GM19467 (cell line): ENCODE measurements around the gene NCKAP5.
A peak's percentile ranks its signal among the peaks of the same experiment; 100 is the strongest.

Experiments used
- ATAC-seq: cut with Tn5 transposase; IDR thresholded peaks from one replicate; pipeline ENCODE4 v1.9.1; 2021; ENCODE audit warnings: mild to moderate bottlenecking, moderate library complexity; ENCODE audit not compliant: unreplicated experiment

Gene NCKAP5

GRCh38 chr2:132752421-132753206, 815.6 kb downstream of the NCKAP5 start:
- no peak for ATAC-seq

- ATAC-seq: no peak
Measured at GRCh38 chr2:132751836-132752235, 816.4 kb downstream of the NCKAP5 start.

- ATAC-seq: no peak
Measured at GRCh38 chr2:132750606-132751005, 817.7 kb downstream of the NCKAP5 start.

- ATAC-seq: peak; percentile 74
Measured at GRCh38 chr2:132747046-132747445, 821.2 kb downstream of the NCKAP5 start.

GRCh38 chr2:132741754-132742153, 826.5 kb downstream of the NCKAP5 start:
- ATAC-seq: no peak

GRCh38 chr2:132740081-132740720, 828.1 kb downstream of the NCKAP5 start:
- ATAC-seq: no peak

GRCh38 chr2:132738223-132738622, 830.0 kb downstream of the NCKAP5 start:
- ATAC-seq: no peak

GRCh38 chr2:132736059-132736458, 832.2 kb downstream of the NCKAP5 start:
- no peak for ATAC-seq

- ATAC-seq: no peak
Measured at GRCh38 chr2:132734961-132735360, 833.3 kb downstream of the NCKAP5 start.

- ATAC-seq: no peak
Measured at GRCh38 chr2:132733094-132733493, 835.2 kb downstream of the NCKAP5 start.

- ATAC-seq: no peak
Measured at GRCh38 chr2:132732694-132733093, 835.6 kb downstream of the NCKAP5 start.

GRCh38 chr2:132731441-132731840, 836.8 kb downstream of the NCKAP5 start:
- no peak for ATAC-seq

GRCh38 chr2:132730611-132731010, 837.7 kb downstream of the NCKAP5 start:
- no peak for ATAC-seq

- ATAC-seq: no peak
Measured at GRCh38 chr2:132729522-132729921, 838.7 kb downstream of the NCKAP5 start.

GRCh38 chr2:132726155-132726554, 842.1 kb downstream of the NCKAP5 start:
- no peak for ATAC-seq

GRCh38 chr2:132725748-132726147, 842.5 kb downstream of the NCKAP5 start:
- no peak for ATAC-seq

GRCh38 chr2:132725148-132725547, 843.1 kb downstream of the NCKAP5 start:
- ATAC-seq: no peak

GRCh38 chr2:132721938-132722337, 846.3 kb downstream of the NCKAP5 start:
- ATAC-seq: no peak

- no peak for ATAC-seq
Measured at GRCh38 chr2:132720393-132720792, 847.9 kb downstream of the NCKAP5 start.

GRCh38 chr2:132719480-132719879, 848.8 kb downstream of the NCKAP5 start:
- ATAC-seq: no peak

GRCh38 chr2:132716954-132717353, 851.3 kb downstream of the NCKAP5 start:
- no peak for ATAC-seq
